ENCODE data around the gene EEIG2. TPM values are rescaled to one million over a fixed set of nuclear protein-coding genes. Genes with fewer than 3 reads are reported as not detected.

The EEIG2 gene
- total RNA-seq, 4 donors from 2014 or later, result 0.41 to 3.6 (median 1.5) TPM

DNA sequence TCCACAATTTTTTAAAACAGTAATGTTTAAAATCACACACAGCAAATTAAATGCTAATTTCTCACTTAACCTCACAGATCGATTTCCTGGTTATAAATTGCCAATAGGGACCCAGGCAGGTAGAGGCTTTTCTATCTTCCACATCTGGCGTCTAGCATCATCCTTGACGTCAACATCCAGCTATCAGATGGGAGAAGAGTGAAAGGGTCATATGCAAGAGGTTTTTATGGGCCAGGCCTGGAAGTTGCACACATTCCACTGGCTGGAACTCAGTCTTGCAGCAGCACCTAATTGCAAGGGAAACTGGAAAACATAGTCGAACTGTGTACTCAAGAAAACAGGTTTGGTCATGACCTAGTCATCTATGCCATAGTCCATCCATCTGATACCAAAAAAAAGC lies 6.0 kb upstream of the EEIG2 start:
- Histone ChIP-seq H3K9me3 (no peaks in the 10 kb centered on the region), H3K36me3 (no peaks in the 10 kb centered on the region), H3K4me3 (no peak overlapping the region), H3K4me1 (no peaks in the 10 kb centered on the region), H3K27ac (no peak overlapping the region), H3K27me3 (no peaks in the 10 kb centered on the region)
- in situ Hi-C loops (cut with MboI; ENCODE audit: low sequenced_read_pairs in 4 of 4), result no loop called here
- intact Hi-C loops (cut with DNase I; ENCODE audit: low total_unique reads), result no loop called here
- no peak for DNase-seq
- no peak for TF ChIP-seq POLR2A (IDR thresholded peaks at IDR 0.05)
- TF ChIP-seq, protein P1, sequence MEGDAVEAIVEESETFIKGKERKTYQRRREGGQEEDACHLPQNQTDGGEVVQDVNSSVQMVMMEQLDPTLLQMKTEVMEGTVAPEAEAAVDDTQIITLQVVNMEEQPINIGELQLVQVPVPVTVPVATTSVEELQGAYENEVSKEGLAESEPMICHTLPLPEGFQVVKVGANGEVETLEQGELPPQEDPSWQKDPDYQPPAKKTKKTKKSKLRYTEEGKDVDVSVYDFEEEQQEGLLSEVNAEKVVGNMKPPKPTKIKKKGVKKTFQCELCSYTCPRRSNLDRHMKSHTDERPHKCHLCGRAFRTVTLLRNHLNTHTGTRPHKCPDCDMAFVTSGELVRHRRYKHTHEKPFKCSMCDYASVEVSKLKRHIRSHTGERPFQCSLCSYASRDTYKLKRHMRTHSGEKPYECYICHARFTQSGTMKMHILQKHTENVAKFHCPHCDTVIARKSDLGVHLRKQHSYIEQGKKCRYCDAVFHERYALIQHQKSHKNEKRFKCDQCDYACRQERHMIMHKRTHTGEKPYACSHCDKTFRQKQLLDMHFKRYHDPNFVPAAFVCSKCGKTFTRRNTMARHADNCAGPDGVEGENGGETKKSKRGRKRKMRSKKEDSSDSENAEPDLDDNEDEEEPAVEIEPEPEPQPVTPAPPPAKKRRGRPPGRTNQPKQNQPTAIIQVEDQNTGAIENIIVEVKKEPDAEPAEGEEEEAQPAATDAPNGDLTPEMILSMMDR (IDR thresholded peaks at IDR 0.05 in 4 of 5, conservative IDR thresholded peaks at IDR 0.05 in 1 of 5), result no peak
- ATAC-seq, result no peak

DNA sequence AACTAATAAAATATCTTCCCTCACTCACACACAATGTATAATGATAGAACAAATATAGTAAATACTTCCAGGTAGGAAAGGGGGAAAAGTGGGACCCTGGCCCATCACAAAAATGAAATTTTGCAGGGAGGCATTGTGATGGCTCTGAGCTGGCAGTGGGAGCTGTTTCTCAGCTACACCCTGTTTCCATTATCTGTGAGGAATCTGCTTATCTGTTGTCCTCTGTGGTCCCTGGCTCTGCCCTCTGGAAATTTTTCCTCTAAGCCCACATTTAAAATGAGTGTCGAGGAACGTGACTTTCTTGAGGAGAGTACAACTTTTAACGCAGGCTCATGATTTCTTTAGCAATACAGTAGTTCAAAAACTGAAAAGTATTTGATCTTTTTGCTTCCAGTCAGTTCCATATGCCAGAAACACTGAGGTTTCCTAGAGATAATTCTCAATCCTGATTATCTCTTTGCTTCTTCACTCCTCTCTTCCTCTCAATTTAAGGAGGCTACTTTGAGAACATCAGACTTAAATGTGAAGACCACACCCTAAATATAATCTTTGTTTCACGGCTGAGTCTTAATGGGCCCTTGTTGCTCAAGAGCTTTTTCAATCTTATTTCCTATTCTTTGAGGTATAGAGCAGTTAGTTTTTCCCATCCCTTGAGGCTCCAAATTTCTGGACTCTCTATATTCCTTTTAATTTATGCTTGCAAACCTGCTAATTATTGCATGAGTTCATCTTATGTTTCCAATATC lies 5.0 kb upstream of the EEIG2 start:
- ATAC-seq (no peak), DNase-seq (no peak)
- H3K4me3 ChIP-seq, result no peak overlapping the region
- H3K4me1 ChIP-seq, result no peaks in the 10 kb centered on the region
- H3K27me3 ChIP-seq, result no peaks in the 10 kb centered on the region
- H3K36me3 ChIP-seq, result no peaks in the 10 kb centered on the region
- H3K9me3 ChIP-seq, result no peaks in the 10 kb centered on the region
- intact Hi-C loops (cut with DNase I; ENCODE audit: low total_unique reads), result loop anchor here (5.0 kb wide), 1 partner anchor 87 kb away; no protein-coding TSS in a partner anchor
- in situ Hi-C loops (cut with MboI; ENCODE audit: low sequenced_read_pairs in 4 of 4), result no loop called here
- H3K27ac ChIP-seq, result no peak overlapping the region
- TF ChIP-seq POLR2A (IDR thresholded peaks at IDR 0.05), result no peak
- TF ChIP-seq, protein P1 (IDR thresholded peaks at IDR 0.05 in 4 of 5, conservative IDR thresholded peaks at IDR 0.05 in 1 of 5), result no peak

DNA sequence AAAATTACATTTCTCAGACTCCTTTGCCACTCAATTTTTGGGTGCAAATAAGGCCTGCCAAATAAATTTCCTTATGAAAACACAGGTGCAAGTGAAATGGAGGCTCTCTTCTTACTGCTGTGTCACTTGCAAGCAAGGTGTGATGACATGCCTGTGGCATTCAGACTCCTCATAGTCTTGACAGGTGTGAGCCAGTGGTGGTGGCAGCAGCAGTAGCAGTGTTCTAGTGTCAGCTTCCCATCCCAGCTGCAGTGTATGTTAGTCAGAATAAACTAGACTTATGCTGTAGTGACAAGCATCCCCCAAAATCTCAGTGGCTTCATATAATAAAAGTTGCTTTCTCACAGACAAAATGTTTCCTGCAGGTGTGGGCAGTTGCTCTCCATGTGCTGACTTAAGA lies 3.8 kb upstream of the EEIG2 start:
- no peak for ATAC-seq
- intact Hi-C loops (cut with DNase I; ENCODE audit: low total_unique reads), result loop anchor here (5.0 kb wide), 1 partner anchor 86 kb away; no protein-coding TSS in a partner anchor
- TF ChIP-seq, protein P1 (IDR thresholded peaks at IDR 0.05 in 4 of 5, conservative IDR thresholded peaks at IDR 0.05 in 1 of 5), result no peak
- no peak for TF ChIP-seq POLR2A (IDR thresholded peaks at IDR 0.05)
- H3K27me3 ChIP-seq, result no peaks in the 10 kb centered on the region
- no peaks in the 10 kb centered on the region for H3K9me3 ChIP-seq
- no peaks in the 10 kb centered on the region for H3K36me3 ChIP-seq
- peaks cover 6 to 8% of the 10 kb centered on the region in 2 donors for H3K4me1 ChIP-seq
- no peak for DNase-seq
- H3K4me3 ChIP-seq, result no peak overlapping the region
- H3K27ac ChIP-seq, result no peak overlapping the region
- in situ Hi-C loops (cut with MboI; ENCODE audit: low sequenced_read_pairs in 4 of 4), result no loop called here

DNA sequence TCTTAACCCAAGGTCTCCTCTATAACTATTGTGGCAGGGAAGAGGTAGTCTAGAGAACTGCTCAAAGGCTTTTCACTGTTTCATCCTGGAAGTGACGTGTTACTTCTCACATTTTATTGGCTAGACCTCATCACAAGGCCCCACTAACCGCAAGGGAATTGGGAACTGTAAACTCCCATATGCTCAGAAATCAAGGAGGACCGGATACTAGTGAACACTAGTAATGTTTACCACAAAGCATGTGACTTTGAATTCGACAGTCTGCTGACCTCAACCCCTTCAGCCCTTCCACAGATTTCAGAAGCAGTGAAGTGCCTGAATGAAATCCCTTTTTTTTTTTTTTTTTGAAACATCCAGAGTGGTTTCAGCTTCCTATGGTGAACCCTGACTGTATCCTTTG lies 3.4 kb upstream of the EEIG2 start:
- Histone ChIP-seq H3K36me3 (no peaks in the 10 kb centered on the region), H3K27me3 (no peaks in the 10 kb centered on the region), H3K4me1 (peaks cover 10% of the 10 kb centered on the region in 2 donors), H3K4me3 (no peak overlapping the region), H3K27ac (no peak overlapping the region), H3K9me3 (no peaks in the 10 kb centered on the region)
- TF ChIP-seq POLR2A (IDR thresholded peaks at IDR 0.05), result no peak
- ATAC-seq (no peak), DNase-seq (no peak)
- intact Hi-C loops (cut with DNase I; ENCODE audit: low total_unique reads), result loop anchor here (5.0 kb wide), 1 partner anchor 86 kb away; no protein-coding TSS in a partner anchor
- in situ Hi-C loops (cut with MboI; ENCODE audit: low sequenced_read_pairs in 4 of 4), result no loop called here

DNA sequence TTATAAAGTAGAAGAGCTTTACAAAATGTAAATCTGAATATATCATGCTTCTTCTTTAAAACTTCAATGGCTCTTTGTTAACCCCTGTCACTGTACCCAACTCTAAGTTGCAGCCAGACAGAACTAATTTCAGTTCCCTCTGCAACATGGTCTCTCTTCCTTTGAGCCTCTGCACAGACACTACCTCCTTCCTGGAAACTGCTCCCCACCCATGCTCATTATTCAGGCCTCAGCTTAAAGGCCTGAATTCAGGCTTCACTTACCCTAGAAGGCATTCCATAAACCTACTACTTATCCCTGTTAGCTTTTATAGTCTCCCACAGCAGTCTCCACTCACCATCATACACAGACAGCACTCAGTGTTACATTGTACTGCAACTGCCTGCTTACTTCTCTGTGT lies 2.6 kb upstream of the EEIG2 start:
- H3K27me3 ChIP-seq, result no peaks in the 10 kb centered on the region
- no peak overlapping the region for H3K27ac ChIP-seq
- intact Hi-C loops (cut with DNase I; ENCODE audit: low total_unique reads), result loop anchor here (5.0 kb wide), 1 partner anchor 85 kb away; no protein-coding TSS in a partner anchor
- DNase-seq, result no peak
- no peaks in the 10 kb centered on the region for H3K36me3 ChIP-seq
- H3K4me3 ChIP-seq, result no peak overlapping the region
- TF ChIP-seq, protein P1 (IDR thresholded peaks at IDR 0.05 in 4 of 5, conservative IDR thresholded peaks at IDR 0.05 in 1 of 5), result no peak
- no peak for TF ChIP-seq POLR2A (IDR thresholded peaks at IDR 0.05)
- in situ Hi-C loops (cut with MboI; ENCODE audit: low sequenced_read_pairs in 4 of 4), result no loop called here
- H3K9me3 ChIP-seq, result no peaks in the 10 kb centered on the region
- peaks cover 13 to 14% of the 10 kb centered on the region in 2 donors for H3K4me1 ChIP-seq
- no peak for ATAC-seq
